Stimulated activated CD8-positive, alpha-beta memory T cell treated with anti-CD3 and anti-CD28 coated beads, Interleukin-4, amount 100 ng/mL, for 24 hours (primary cell): ENCODE data around the gene LTBP4.
"Not testable (repeated sequence)": the region's sequence is repeated elsewhere in the genome, so short reads cannot be mapped to it uniquely, and the experiment has no call there.

Experiments used
- DNase-seq: peaks from one replicate; pipeline ENCODE4 v3.0.0-alpha.2; 2020; ENCODE audit warnings: low read depth

Gene LTBP4

GRCh38 chr19:40627486-40628279 is 26.5 kb downstream of the LTBP4 start:
- no peak for DNase-seq

- no peak for DNase-seq
These were observed 28.2 kb downstream of the LTBP4 start for GRCh38 chr19:40629346-40629745.

- DNase-seq = no peak
These were observed 29.5 kb downstream of the LTBP4 start for GRCh38 chr19:40630571-40631160.

GRCh38 chr19:40632311-40633036 is 31.3 kb downstream of the LTBP4 start:
- no peak for DNase-seq

- DNase-seq = no peak
These were observed 32.0 kb downstream of the LTBP4 start for GRCh38 chr19:40633207-40633606.

GRCh38 chr19:40638327-40638726 is 37.2 kb downstream of the LTBP4 start:
- DNase-seq = no peak

GRCh38 chr19:40639638-40639982 is 38.4 kb downstream of the LTBP4 start:
- no peak for DNase-seq

GRCh38 chr19:40640744-40641143 is 39.6 kb downstream of the LTBP4 start:
- DNase-seq = no peak

- DNase-seq = no peak
These were observed 40.1 kb downstream of the LTBP4 start for GRCh38 chr19:40641281-40641680.

- no peak for DNase-seq
These were observed 41.0 kb downstream of the LTBP4 start for GRCh38 chr19:40642051-40642706.

GRCh38 chr19:40642757-40643305 is 41.7 kb downstream of the LTBP4 start:
- no peak for DNase-seq

GRCh38 chr19:40646743-40647254 is 45.6 kb downstream of the LTBP4 start:
- no peak for DNase-seq

- DNase-seq = not testable (repeated sequence)
These were observed 48.9 kb downstream of the LTBP4 start for GRCh38 chr19:40649903-40650675.

- no peak for DNase-seq
These were observed 49.7 kb downstream of the LTBP4 start for GRCh38 chr19:40650749-40651305.

GRCh38 chr19:40652303-40652702 is 51.1 kb downstream of the LTBP4 start:
- DNase-seq = not testable (repeated sequence)

GRCh38 chr19:40655684-40656083 is 54.5 kb downstream of the LTBP4 start:
- not testable (repeated sequence) for DNase-seq

GRCh38 chr19:40658031-40658430 is 56.9 kb downstream of the LTBP4 start:
- DNase-seq = no peak

GRCh38 chr19:40659116-40659515 is 57.9 kb downstream of the LTBP4 start:
- DNase-seq = no peak

GRCh38 chr19:40659566-40659965 is 58.4 kb downstream of the LTBP4 start:
- DNase-seq = no peak

GRCh38 chr19:40661616-40662015 is 60.4 kb downstream of the LTBP4 start:
- no peak for DNase-seq
